HG03060 (cell line): Measurements from ENCODE around the gene TRIM45.
"Not testable (repeated sequence)": the region's sequence is repeated elsewhere in the genome, so short reads cannot be mapped to it uniquely, and the experiment has no call there.

Source experiments
- ATAC-seq: cut with Tn5 transposase; IDR thresholded peaks from one replicate; pipeline ENCODE4 v1.9.1; 2021; ENCODE audit warnings: low read depth, moderate number of reproducible peaks; ENCODE audit not compliant: unreplicated experiment

TRIM45 gene

GRCh38 chr1:117104986-117105385, 16.6 kb downstream of the TRIM45 start:
- ATAC-seq: no peak

GRCh38 chr1:117101858-117102257, 19.7 kb downstream of the TRIM45 start:
- ATAC-seq: not testable (repeated sequence)

GRCh38 chr1:117101334-117101733, 20.2 kb downstream of the TRIM45 start:
- no peak for ATAC-seq

GRCh38 chr1:117098287-117098890, 23.2 kb downstream of the TRIM45 start:
- no peak for ATAC-seq

GRCh38 chr1:117097443-117097842, 24.1 kb downstream of the TRIM45 start:
- no peak for ATAC-seq

GRCh38 chr1:117096951-117097408, 24.6 kb downstream of the TRIM45 start:
- no peak for ATAC-seq

GRCh38 chr1:117094841-117095604, 26.5 kb downstream of the TRIM45 start:
- ATAC-seq: no peak

- ATAC-seq: peak; percentile 76
These were observed 27.5 kb downstream of the TRIM45 start for GRCh38 chr1:117093870-117094621.

- no peak for ATAC-seq
These were observed 28.4 kb downstream of the TRIM45 start for GRCh38 chr1:117093091-117093534.

- no peak for ATAC-seq
These were observed 29.0 kb downstream of the TRIM45 start for GRCh38 chr1:117092594-117092993.

- no peak for ATAC-seq
These were observed 31.6 kb downstream of the TRIM45 start for GRCh38 chr1:117089996-117090395.

- no peak for ATAC-seq
These were observed 33.9 kb downstream of the TRIM45 start for GRCh38 chr1:117087686-117088085.

- no peak for ATAC-seq
These were observed 37.3 kb downstream of the TRIM45 start for GRCh38 chr1:117084231-117084630.

- no peak for ATAC-seq
These were observed 41.8 kb downstream of the TRIM45 start for GRCh38 chr1:117079737-117080136.

- no peak for ATAC-seq
These were observed 44.3 kb downstream of the TRIM45 start for GRCh38 chr1:117077267-117077666.

- ATAC-seq: no peak
These were observed 44.9 kb downstream of the TRIM45 start for GRCh38 chr1:117076648-117077047.

- ATAC-seq: no peak
These were observed 51.4 kb downstream of the TRIM45 start for GRCh38 chr1:117070124-117070523.

GRCh38 chr1:117069220-117069844, 52.2 kb downstream of the TRIM45 start:
- no peak for ATAC-seq

GRCh38 chr1:117068580-117068979, 53.0 kb downstream of the TRIM45 start:
- ATAC-seq: no peak

- ATAC-seq: no peak
These were observed 53.8 kb downstream of the TRIM45 start for GRCh38 chr1:117067533-117068370.
